HL-60 (cell line): ENCODE data around the gene HNRNPF.

Experiments used
- DNase-seq, 2 experiments: peaks; one replicate each; pipeline ENCODE4 v3.0.0-alpha.2; 2010 to 2020; ENCODE audit warnings: low read depth in 1 of 2, low spot score in 1 of 2
- H3K27ac ChIP-seq: fragments of 250-450 bp; sonication (Bioruptor Pico); replicated peaks from 2 replicates; pipeline ENCODE4 v1.5.1; 2020; ENCODE audit warnings: mild to moderate bottlenecking, moderate library complexity
- H3K27me3 ChIP-seq: fragments of 250-450 bp; sonication (Bioruptor Pico); 2 replicates; pipeline ENCODE4 v1.5.1; 2021; ENCODE audit warnings: mild to moderate bottlenecking, moderate library complexity; ENCODE audit not compliant: insufficient read depth, poor library complexity, severe bottlenecking
- H3K4me3 ChIP-seq: replicated peaks from 2 replicates; pipeline ENCODE4 v1.5.1; 2011; ENCODE audit warnings: mild to moderate bottlenecking, control low read depth, low read length; ENCODE audit not compliant: insufficient read depth
- CTCF ChIP-seq: IDR thresholded peaks from one replicate; pipeline ENCODE4 v1.5.1; 2011; ENCODE audit warnings: low read length, control low read depth, inconsistent platforms; ENCODE audit not compliant: insufficient read depth
- GABPA ChIP-seq: IDR thresholded peaks from 2 replicates; pipeline ENCODE4 v1.6.1; 2012; ENCODE audit warnings: low read depth
- POLR2AphosphoS5 ChIP-seq: IDR thresholded peaks from 2 replicates; pipeline ENCODE4 v1.6.1; 2012; ENCODE audit warnings: low read depth
- REST ChIP-seq: IDR thresholded peaks from 2 replicates; pipeline ENCODE4 v1.6.1; 2012; ENCODE audit warnings: low read depth; ENCODE audit not compliant: insufficient replicate concordance
- SPI1 ChIP-seq: IDR thresholded peaks from 2 replicates; pipeline ENCODE4 v1.6.1; 2012; ENCODE audit warnings: low read depth, mild to moderate bottlenecking, borderline replicate concordance

The HNRNPF gene

GRCh38 chr10:43375401-43376020, 33.5 kb downstream of the HNRNPF start:
- TF ChIP-seq REST (no peak), SPI1 (no peak), GABPA (no peak), CTCF (no peak), POLR2AphosphoS5 (no peak)
- H3K27me3 ChIP-seq, result no peaks in the 10 kb centered on the region
- H3K27ac ChIP-seq, result no peak overlapping the region
- no peak overlapping the region for H3K4me3 ChIP-seq
- DNase-seq, result no peak

DNA sequence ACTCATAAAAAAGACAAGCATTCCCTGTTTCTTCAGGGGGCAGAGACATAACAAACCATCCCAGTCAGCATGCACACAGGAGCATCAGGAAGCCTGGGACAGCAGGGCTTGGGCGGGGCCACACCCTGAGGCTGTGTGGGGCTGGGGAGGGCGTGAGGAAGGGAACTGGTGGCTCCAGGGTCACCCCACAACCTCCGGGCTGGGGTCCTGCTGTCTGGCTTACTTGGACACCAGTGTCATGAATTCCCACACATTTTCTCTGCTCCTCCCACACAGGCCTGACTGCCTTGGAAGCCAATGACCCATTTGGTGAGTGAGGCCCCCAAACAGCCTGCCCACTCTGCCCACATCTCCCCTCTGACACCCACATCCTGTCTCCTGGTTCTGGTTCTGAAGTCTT, 34.8 kb downstream of the HNRNPF start:
- Histone ChIP-seq H3K4me3 (no peak overlapping the region), H3K27me3 (no peaks in the 10 kb centered on the region), H3K27ac (no peak overlapping the region)
- DNase-seq, result no peak
- TF ChIP-seq GABPA, result no peak
- TF ChIP-seq SPI1, result no peak
- no peak for TF ChIP-seq REST
- TF ChIP-seq POLR2AphosphoS5, result no peak
- TF ChIP-seq CTCF, result no peak

DNA sequence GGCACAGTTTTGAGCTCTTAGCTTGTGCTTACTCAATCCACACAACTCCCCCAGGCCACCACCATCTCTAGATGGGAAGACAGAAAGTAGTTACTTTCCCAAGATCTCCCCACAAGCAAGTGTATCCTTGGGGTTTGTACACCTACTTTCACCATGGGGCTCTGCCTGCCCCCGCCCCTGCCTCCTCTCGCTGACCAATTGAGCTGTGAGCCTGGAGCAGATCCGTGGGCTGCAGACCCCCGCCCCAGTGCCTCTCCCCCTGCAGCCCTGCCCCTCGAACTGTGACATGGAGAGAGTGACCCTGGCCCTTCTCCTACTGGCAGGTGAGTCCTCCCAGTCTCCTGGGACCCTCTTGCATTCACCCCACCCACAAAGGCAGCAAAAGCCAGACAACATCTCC, 35.5 kb downstream of the HNRNPF start:
- TF ChIP-seq SPI1 (no peak), POLR2AphosphoS5 (no peak), REST (no peak), GABPA (no peak), CTCF (no peak)
- no peak for DNase-seq
- Histone ChIP-seq H3K4me3 (no peak overlapping the region), H3K27me3 (no peaks in the 10 kb centered on the region), H3K27ac (no peak overlapping the region)
